ENCODE measurements around the gene POLR2H. TPM values are rescaled to one million over a fixed set of nuclear protein-coding genes. Genes with fewer than 3 reads are reported as not detected.
"Not testable (repeated sequence)": the region's sequence is repeated elsewhere in the genome, so short reads cannot be mapped to it uniquely, and the experiment has no call there.

The POLR2H gene
- total and polyA plus RNA-seq, 2 experiments from 2014 or later, result 66.3 to 81.2 TPM

DNA sequence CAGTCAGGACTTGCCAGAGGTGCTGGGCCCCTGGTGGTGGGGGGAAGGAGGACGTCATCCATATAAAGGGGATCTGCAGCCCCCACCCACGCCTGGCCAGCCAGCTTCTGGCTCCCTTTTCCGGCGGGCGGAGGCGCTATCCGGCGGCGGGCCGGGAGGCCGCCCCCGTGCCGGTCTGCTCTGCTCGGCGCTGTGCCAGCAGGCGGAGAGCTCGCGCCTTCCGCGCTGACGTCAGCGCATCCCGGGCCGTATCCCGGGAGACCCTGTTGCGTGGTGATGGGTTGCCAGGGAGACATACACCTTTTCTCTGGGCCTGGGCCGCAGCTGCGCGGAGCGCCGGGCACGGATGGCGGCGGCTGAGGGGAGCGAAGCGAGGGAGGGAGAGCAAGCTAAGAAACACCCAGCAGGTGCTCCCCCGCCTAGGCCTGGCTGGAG lies 23.0 kb upstream of the POLR2H start:
- peak; percentile 54 for DNase-seq
- Histone ChIP-seq H2AFZ (no peak overlapping the region), H3K4me2 (ENCODE audit: unreplicated experiment) (peak overlapping the region; percentile 13), H3K9me2 (ENCODE audit: insufficient read depth) (no peaks in the 10 kb centered on the region), H3K79me2 (ENCODE audit: insufficient read depth) (peaks cover 47% of the 10 kb centered on the region), H3K4me3 (no peak overlapping the region), H3K9ac (no peak overlapping the region), H3K9me3 (ENCODE audit: low read depth) (no peaks in the 10 kb centered on the region), H3F3A (ENCODE audit: insufficient read depth) (peaks cover 41% of the 10 kb centered on the region), H3K27ac (peak overlapping the region; percentile 94), H3K36me3 (ENCODE audit: low read depth) (peaks cover 11% of the 10 kb centered on the region; the same call in 1 of the 2 replicates), H3K27me3 (replicated peaks; ENCODE audit: insufficient read depth) (no peaks in the 10 kb centered on the region), H4K20me1 (ENCODE audit: insufficient read depth) (no peaks in the 10 kb centered on the region), H3K4me1 (ENCODE audit: insufficient read depth) (peaks cover 55% of the 10 kb centered on the region)
- WGBS, 2 experiments (ENCODE audit: low coverage in 1 of 2, low lambda C conversion rate in 2 of 2, missing lambda C conversion rate in 2 of 2), result 34 to 36% methylated on average over 35 to 36 of the region's 37 CpGs
- in situ Hi-C loops (cut with MboI), result no loop called here
- TF ChIP-seq EZH2 (IDR thresholded peaks at IDR 0.05; ENCODE audit: insufficient read depth, poor library complexity, severe bottlenecking), result no peak
- no peak for TF ChIP-seq EZH2phosphoT487 (IDR thresholded peaks at IDR 0.05; ENCODE audit: insufficient read depth, low read depth)

DNA sequence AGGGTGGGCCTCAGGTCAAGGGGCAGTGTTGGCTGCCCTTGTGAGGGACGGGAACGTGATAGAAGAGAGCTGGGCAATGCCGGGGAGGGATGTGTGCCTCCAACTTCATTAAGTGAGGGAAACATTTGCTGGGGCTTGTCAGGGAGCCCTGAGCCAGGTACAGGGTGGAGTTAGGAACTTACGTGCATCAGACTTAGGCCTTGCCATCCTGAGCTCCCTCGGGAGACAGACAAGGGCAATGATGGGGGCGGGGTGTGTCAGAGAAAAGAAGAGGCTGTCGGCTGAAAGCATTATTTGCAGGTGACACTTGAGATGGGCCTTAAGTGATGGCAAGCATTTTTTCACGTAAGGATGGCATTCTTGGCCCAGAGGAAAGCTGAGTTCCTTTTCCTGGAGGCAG lies 22.5 kb upstream of the POLR2H start:
- in situ Hi-C loops (cut with MboI), result no loop called here
- peaks cover 37% of the 10 kb centered on the region for H3F3A ChIP-seq (ENCODE audit: insufficient read depth)
- H3K4me3 ChIP-seq, result no peak overlapping the region
- peaks cover 50% of the 10 kb centered on the region for H3K4me1 ChIP-seq (ENCODE audit: insufficient read depth)
- no peak overlapping the region for H2AFZ ChIP-seq
- H3K9me3 ChIP-seq (ENCODE audit: low read depth), result no peaks in the 10 kb centered on the region
- H3K9me2 ChIP-seq (ENCODE audit: insufficient read depth), result no peaks in the 10 kb centered on the region
- WGBS, 2 experiments (ENCODE audit: low coverage in 1 of 2, low lambda C conversion rate in 2 of 2, missing lambda C conversion rate in 2 of 2), result 71 to 75% methylated on average over 6 to 8 of the region's 8 CpGs
- H3K27ac ChIP-seq, result no peak overlapping the region
- H3K79me2 ChIP-seq (ENCODE audit: insufficient read depth), result peaks cover 46% of the 10 kb centered on the region
- TF ChIP-seq EZH2phosphoT487 (IDR thresholded peaks at IDR 0.05; ENCODE audit: insufficient read depth, low read depth) (no peak), EZH2 (IDR thresholded peaks at IDR 0.05; ENCODE audit: insufficient read depth, poor library complexity, severe bottlenecking) (no peak)
- no peak overlapping the region for H3K4me2 ChIP-seq (ENCODE audit: unreplicated experiment)
- H3K36me3 ChIP-seq (ENCODE audit: low read depth), result peaks cover 8% of the 10 kb centered on the region; the same call in 1 of the 2 replicates
- DNase-seq, result no peak
- no peak overlapping the region for H3K9ac ChIP-seq
- no peaks in the 10 kb centered on the region for H3K27me3 ChIP-seq (replicated peaks; ENCODE audit: insufficient read depth)
- no peaks in the 10 kb centered on the region for H4K20me1 ChIP-seq (ENCODE audit: insufficient read depth)

DNA sequence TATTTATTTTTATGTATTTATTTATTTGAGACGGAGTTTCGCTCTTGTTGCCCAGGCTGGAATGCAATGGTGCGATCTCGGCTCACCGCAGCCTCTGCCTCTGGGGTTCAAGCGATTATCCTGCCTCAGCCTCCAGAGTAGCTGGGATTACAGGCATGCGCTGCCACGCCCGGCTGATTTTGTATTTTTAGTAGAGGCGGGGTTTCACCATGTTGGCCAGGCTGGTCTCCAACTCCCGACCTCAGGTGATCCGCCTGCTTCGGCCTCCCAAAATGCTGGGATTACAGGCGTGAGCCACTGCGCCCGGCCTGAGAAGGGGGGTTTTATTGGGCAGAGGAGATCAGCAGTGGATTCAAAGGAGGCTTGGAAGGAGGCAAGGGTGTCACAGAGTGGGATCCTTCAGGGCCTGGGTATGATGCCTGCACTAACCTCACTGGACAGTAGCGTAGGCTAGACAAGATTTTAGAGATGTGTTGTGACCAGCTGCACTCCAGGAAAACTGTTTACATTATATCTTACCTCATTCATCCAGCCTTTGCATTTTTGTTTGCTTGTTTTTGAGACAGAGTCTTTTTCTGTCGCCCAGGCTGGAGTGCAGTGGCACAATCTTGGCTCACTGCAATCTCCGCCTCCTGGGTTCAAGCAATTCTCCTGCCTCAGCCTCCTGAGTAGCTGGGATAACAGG lies 21.9 kb upstream of the POLR2H start:
- H3K9me3 ChIP-seq (ENCODE audit: low read depth); DNase-seq; H3K27me3 ChIP-seq (replicated peaks; ENCODE audit: insufficient read depth); H2AFZ ChIP-seq; H4K20me1 ChIP-seq (ENCODE audit: insufficient read depth); H3K4me3 ChIP-seq; H3K9me2 ChIP-seq (ENCODE audit: insufficient read depth); in situ Hi-C loops (cut with MboI); H3K27ac ChIP-seq; H3K4me2 ChIP-seq (ENCODE audit: unreplicated experiment); H3K36me3 ChIP-seq (ENCODE audit: low read depth); H3K9ac ChIP-seq: not testable (repeated sequence)
- Histone ChIP-seq H3K4me1 (ENCODE audit: insufficient read depth) (peaks cover 45% of the 10 kb centered on the region), H3K79me2 (ENCODE audit: insufficient read depth) (peaks cover 46% of the 10 kb centered on the region), H3F3A (ENCODE audit: insufficient read depth) (peaks cover 31% of the 10 kb centered on the region)
- 94 to 95% methylated on average over 19 of the region's 19 CpGs for WGBS, 2 experiments (ENCODE audit: low coverage in 1 of 2, low lambda C conversion rate in 2 of 2, missing lambda C conversion rate in 2 of 2)

DNA sequence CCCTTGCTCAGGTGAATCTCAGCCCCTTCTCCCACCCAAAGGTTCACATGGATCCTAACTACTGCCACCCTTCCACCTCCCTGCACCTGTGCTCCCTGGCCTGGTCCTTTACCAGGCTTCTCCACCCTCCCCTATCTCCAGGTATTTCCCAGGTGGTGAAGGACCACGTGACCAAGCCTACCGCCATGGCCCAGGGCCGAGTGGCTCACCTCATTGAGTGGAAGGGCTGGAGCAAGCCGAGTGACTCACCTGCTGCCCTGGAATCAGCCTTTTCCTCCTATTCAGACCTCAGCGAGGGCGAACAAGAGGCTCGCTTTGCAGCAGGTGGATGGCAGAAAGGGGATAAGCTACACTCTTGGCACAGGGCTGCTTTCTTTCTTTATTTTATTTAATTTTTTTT lies 19.6 kb upstream of the POLR2H start:
- no peak overlapping the region for H3K9ac ChIP-seq
- in situ Hi-C loops (cut with MboI), result no loop called here
- 87 to 95% methylated on average over 7 of the region's 7 CpGs for WGBS, 2 experiments (ENCODE audit: low coverage in 1 of 2, low lambda C conversion rate in 2 of 2, missing lambda C conversion rate in 2 of 2)
- H3K27me3 ChIP-seq (replicated peaks; ENCODE audit: insufficient read depth), result no peaks in the 10 kb centered on the region
- H3K27ac ChIP-seq, result no peak overlapping the region
- peaks cover 15% of the 10 kb centered on the region for H3F3A ChIP-seq (ENCODE audit: insufficient read depth)
- H2AFZ ChIP-seq, result no peak overlapping the region
- no peaks in the 10 kb centered on the region for H3K9me2 ChIP-seq (ENCODE audit: insufficient read depth)
- no peak for TF ChIP-seq EZH2phosphoT487 (IDR thresholded peaks at IDR 0.05; ENCODE audit: insufficient read depth, low read depth)
- no peak for TF ChIP-seq EZH2 (IDR thresholded peaks at IDR 0.05; ENCODE audit: insufficient read depth, poor library complexity, severe bottlenecking)
- H3K9me3 ChIP-seq (ENCODE audit: low read depth), result no peaks in the 10 kb centered on the region
- no peak for DNase-seq
- H3K36me3 ChIP-seq (ENCODE audit: low read depth), result no peaks in the 10 kb centered on the region
- no peaks in the 10 kb centered on the region for H4K20me1 ChIP-seq (ENCODE audit: insufficient read depth)
- H3K4me1 ChIP-seq (ENCODE audit: insufficient read depth), result peaks cover 39% of the 10 kb centered on the region
- H3K4me3 ChIP-seq, result no peak overlapping the region
- H3K4me2 ChIP-seq (ENCODE audit: unreplicated experiment), result no peak overlapping the region
- peaks cover 39% of the 10 kb centered on the region for H3K79me2 ChIP-seq (ENCODE audit: insufficient read depth)

All from GM23248 (cell line).